H9 (cell line): Measurements from ENCODE around the gene ELMO2. TPM values are rescaled to one million over a fixed set of nuclear protein-coding genes. Genes with fewer than 3 reads are reported as not detected.

Source experiments
- DNase-seq: peaks from one replicate; pipeline ENCODE4 v3.0.0-alpha.2; 2017
- H2AFZ ChIP-seq: one replicate; pipeline ENCODE4 v1.6.1; 2013; ENCODE audit warnings: mild to moderate bottlenecking, low read length, control low read depth, moderate library complexity
- H2AK5ac ChIP-seq: 2 replicates; pipeline ENCODE4 v1.6.1; 2013; ENCODE audit warnings: low read length, control low read depth, mixed read lengths; ENCODE audit not compliant: insufficient read length
- H2BK120ac ChIP-seq: one replicate; pipeline ENCODE4 v1.6.1; 2013; ENCODE audit warnings: low read depth, mild to moderate bottlenecking, low read length, control low read depth, inconsistent platforms; ENCODE audit not compliant: poor library complexity, severe bottlenecking
- H2BK12ac ChIP-seq: 2 replicates; pipeline ENCODE4 v1.6.1; 2013; ENCODE audit warnings: low read length, control low read depth, mixed read lengths, low read depth; ENCODE audit not compliant: insufficient read length
- H2BK15ac ChIP-seq: 2 replicates; pipeline ENCODE4 v1.6.1; 2013; ENCODE audit warnings: low read depth, low read length, control low read depth
- H2BK20ac ChIP-seq: one replicate; pipeline ENCODE4 v1.6.1; 2013; ENCODE audit warnings: low read depth, mild to moderate bottlenecking, low read length, control low read depth, inconsistent platforms; ENCODE audit not compliant: poor library complexity, severe bottlenecking
- H2BK5ac ChIP-seq: 2 replicates; pipeline ENCODE4 v1.6.1; 2013; ENCODE audit warnings: low read length, control low read depth, mixed read lengths; ENCODE audit not compliant: insufficient read length
- H3K14ac ChIP-seq: 2 replicates; pipeline ENCODE4 v1.6.1; 2013; ENCODE audit warnings: low read length, control low read depth; ENCODE audit not compliant: insufficient read depth
- H3K18ac ChIP-seq: 2 replicates; pipeline ENCODE4 v1.6.1; 2013; ENCODE audit warnings: low read depth, mild to moderate bottlenecking, mixed read lengths, low read length, control low read depth; ENCODE audit not compliant: insufficient read length
- H3K23ac ChIP-seq: 2 replicates; pipeline ENCODE4 v1.6.1; 2013; ENCODE audit warnings: low read length, control low read depth, mixed read lengths, low read depth; ENCODE audit not compliant: insufficient read length
- H3K23me2 ChIP-seq: 2 replicates; pipeline ENCODE4 v1.6.1; 2013; ENCODE audit warnings: low read depth, mild to moderate bottlenecking, mixed read lengths, low read length, control low read depth; ENCODE audit not compliant: insufficient read length, poor library complexity, severe bottlenecking
- H3K27ac ChIP-seq: 2 replicates; pipeline ENCODE4 v1.5.1; 2013; ENCODE audit warnings: low read length, control low read depth, mixed read lengths, low read depth; ENCODE audit not compliant: insufficient read length
- H3K27me3 ChIP-seq: 2 replicates; pipeline ENCODE4 v1.6.1; 2013; ENCODE audit warnings: low read length, control low read depth, inconsistent platforms; ENCODE audit not compliant: insufficient read depth
- H3K4ac ChIP-seq: 2 replicates; pipeline ENCODE4 v1.6.1; 2013; ENCODE audit warnings: low read depth, mild to moderate bottlenecking, control low read depth, inconsistent platforms, low read length, moderate library complexity
- H3K4me1 ChIP-seq: 2 replicates; pipeline ENCODE4 v1.6.1; 2013; ENCODE audit warnings: low read length, control low read depth, inconsistent platforms; ENCODE audit not compliant: insufficient read depth
- H3K4me2 ChIP-seq: 2 replicates; pipeline ENCODE4 v1.6.1; 2013; ENCODE audit warnings: low read length, control low read depth, mixed read lengths; ENCODE audit not compliant: insufficient read length, insufficient read depth
- H3K56ac ChIP-seq: 2 replicates; pipeline ENCODE4 v1.6.1; 2013; ENCODE audit warnings: low read depth, mild to moderate bottlenecking, mixed read lengths, low read length, control low read depth; ENCODE audit not compliant: insufficient read length
- H3K79me1 ChIP-seq: 2 replicates; pipeline ENCODE4 v1.6.1; 2013; ENCODE audit warnings: low read depth, mild to moderate bottlenecking, moderate library complexity, low read length, control low read depth, inconsistent platforms; ENCODE audit not compliant: insufficient read depth, poor library complexity, severe bottlenecking
- H3K79me2 ChIP-seq: 2 replicates; pipeline ENCODE4 v1.6.1; 2013; ENCODE audit warnings: low read length, control low read depth, inconsistent platforms; ENCODE audit not compliant: insufficient read depth
- H3K9ac ChIP-seq: 2 replicates; pipeline ENCODE4 v1.6.1; 2013; ENCODE audit warnings: low read length, control low read depth, mixed read lengths; ENCODE audit not compliant: insufficient read length; ENCODE audit errors: extremely low read depth
- H3K9me3 ChIP-seq: one replicate; pipeline ENCODE4 v1.6.1; 2013; ENCODE audit warnings: low read depth, low read length, inconsistent platforms; ENCODE audit not compliant: control insufficient read depth
- H3T11ph ChIP-seq: one replicate; pipeline ENCODE4 v1.6.1; 2013; ENCODE audit warnings: mild to moderate bottlenecking, low read length, control low read depth, inconsistent platforms
- H4K20me1 ChIP-seq: one replicate; pipeline ENCODE4 v1.6.1; 2013; ENCODE audit not compliant: control insufficient read depth, insufficient read length, insufficient read depth
- H4K5ac ChIP-seq: 2 replicates; pipeline ENCODE4 v1.6.1; 2013; ENCODE audit warnings: low read depth, mild to moderate bottlenecking, mixed read lengths, low read length, control low read depth; ENCODE audit not compliant: insufficient read length
- H4K8ac ChIP-seq: replicated peaks from 2 replicates; pipeline ENCODE4 v1.6.1; 2013; ENCODE audit warnings: low read length, control low read depth, mixed read lengths, low read depth; ENCODE audit not compliant: insufficient read length
- H4K91ac ChIP-seq: 2 replicates; pipeline ENCODE4 v1.6.1; 2013; ENCODE audit warnings: low read depth, mild to moderate bottlenecking, moderate library complexity, mixed read lengths, low read length, control low read depth; ENCODE audit not compliant: insufficient read length
- H3K27ac Mint-ChIP-seq, 3 experiments: 2 replicates in 2 of 3; 3 replicates in 1 of 3; pipeline ENCODE4 v1.8.0; 2020 to 2021; ENCODE audit warnings: mixed read lengths in 3 of 3, mild to moderate bottlenecking in 1 of 3, moderate library complexity in 1 of 3
- H3K27me3 Mint-ChIP-seq: 2 replicates; pipeline ENCODE4 v1.8.0; 2021; ENCODE audit warnings: low read depth, mild to moderate bottlenecking, moderate library complexity, mixed read lengths
- H3K36me3 Mint-ChIP-seq, 3 experiments: 2 replicates in 2 of 3; 3 replicates in 1 of 3; pipeline ENCODE4 v1.8.0; 2020 to 2021; ENCODE audit warnings: low read depth in 3 of 3, mixed read lengths in 3 of 3; ENCODE audit not compliant: insufficient read depth in 1 of 3
- H3K4me1 Mint-ChIP-seq, 2 experiments: 2 replicates each; pipeline ENCODE4 v1.8.0; 2020; ENCODE audit warnings: mixed read lengths in 2 of 2
- H3K4me3 Mint-ChIP-seq, 2 experiments: 2 replicates in 1 of 2; 3 replicates in 1 of 2; pipeline ENCODE4 v1.8.0; 2020 to 2021; ENCODE audit warnings: mild to moderate bottlenecking in 2 of 2, mixed read lengths in 2 of 2, moderate library complexity in 1 of 2
- H3K9me3 Mint-ChIP-seq, 2 experiments: 2 replicates in 1 of 2; 3 replicates in 1 of 2; pipeline ENCODE4 v1.8.0; 2020; ENCODE audit warnings: mild to moderate bottlenecking in 2 of 2, mixed read lengths in 2 of 2, moderate library complexity in 1 of 2
- WGBS: extraction: QIAGEN DNeasy Blood & Tissue Kit; methylation state at CpG from one replicate; pipeline ENCODE4 v1.1.7; 2013; ENCODE audit warnings: missing lambda C conversion rate, low lambda C conversion rate, mixed read lengths; ENCODE audit not compliant: insufficient read length; ENCODE audit errors: extremely low coverage; 5-methylcytosine and 5-hydroxymethylcytosine counted together
- total RNA-seq: library from RNA; stranded (reverse); gene quantifications from 2 replicates; pipeline ENCODE4 v1.2.1, GENCODE V29; 2021
- TF ChIP-seq, protein P1 (sequence below): fragments of 200-600 bp; sonication (generic); conservative IDR thresholded peaks from 3 replicates; pipeline ENCODE4 v1.8.0; 2021; ENCODE audit warnings: antibody characterized with exemption, mild to moderate bottlenecking

Gene ELMO2
- total RNA-seq, 1 experiment from 2014 or later = 32.5 TPM

DNA sequence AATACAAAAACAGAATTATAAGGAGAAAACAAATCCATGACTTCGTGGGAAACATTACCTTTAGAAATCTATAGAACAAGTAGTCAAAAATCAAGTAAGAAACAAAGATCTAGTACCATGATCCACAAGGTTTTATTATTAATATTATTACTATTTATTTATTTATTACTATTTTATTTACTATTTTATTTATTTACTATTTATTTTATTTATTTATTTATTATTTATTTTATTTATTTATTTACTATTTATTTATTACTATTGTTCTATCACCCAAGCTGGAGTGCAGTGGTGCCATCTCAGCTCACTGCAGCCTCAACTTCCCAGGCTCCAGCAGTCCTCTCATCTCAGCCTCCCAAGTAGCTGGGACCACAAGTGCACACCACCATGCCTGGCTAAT lies 13.5 kb upstream of the ELMO2 start:
- Histone ChIP-seq H3K79me1 (no peaks in the 10 kb centered on the region), H3K23ac (no peak overlapping the region), H3K9ac (no peak overlapping the region), H4K8ac (no peak overlapping the region), H4K91ac (no peak overlapping the region), H3K4me1 (peaks cover 5% of the 10 kb centered on the region; the same call in 1 of the 2 replicates), H3K56ac (no peak overlapping the region), H3K14ac (no peak overlapping the region), H2BK5ac (no peak overlapping the region), H3K4ac (no peak overlapping the region), H3K4me2 (no peak overlapping the region), H3K23me2 (no peaks in the 10 kb centered on the region), H4K5ac (no peak overlapping the region), H2BK15ac (no peak overlapping the region), H3K9me3 (no peaks in the 10 kb centered on the region), H3K27me3 (no peaks in the 10 kb centered on the region), H2BK20ac (no peak overlapping the region), H2AFZ (no peak overlapping the region), H2BK120ac (no peak overlapping the region), H3T11ph (no peak overlapping the region), H4K20me1 (no peaks in the 10 kb centered on the region), H3K18ac (no peak overlapping the region), H2AK5ac (no peak overlapping the region), H3K27ac (no peak overlapping the region), H2BK12ac (no peak overlapping the region), H3K79me2 (no peaks in the 10 kb centered on the region)
- no peaks in the 10 kb centered on the region for H3K27me3 Mint-ChIP-seq
- H3K27ac Mint-ChIP-seq = no peak overlapping the region
- H3K4me3 Mint-ChIP-seq = no peak overlapping the region
- H3K9me3 Mint-ChIP-seq = no peaks in the 10 kb centered on the region
- no CpG with 5 or more reads among the region's 1 CpG for WGBS
- H3K36me3 Mint-ChIP-seq = no peaks in the 10 kb centered on the region
- DNase-seq = no peak
- peaks cover 19 to 25% of the 10 kb centered on the region in 2 experiments for H3K4me1 Mint-ChIP-seq
- TF ChIP-seq, protein P1, sequence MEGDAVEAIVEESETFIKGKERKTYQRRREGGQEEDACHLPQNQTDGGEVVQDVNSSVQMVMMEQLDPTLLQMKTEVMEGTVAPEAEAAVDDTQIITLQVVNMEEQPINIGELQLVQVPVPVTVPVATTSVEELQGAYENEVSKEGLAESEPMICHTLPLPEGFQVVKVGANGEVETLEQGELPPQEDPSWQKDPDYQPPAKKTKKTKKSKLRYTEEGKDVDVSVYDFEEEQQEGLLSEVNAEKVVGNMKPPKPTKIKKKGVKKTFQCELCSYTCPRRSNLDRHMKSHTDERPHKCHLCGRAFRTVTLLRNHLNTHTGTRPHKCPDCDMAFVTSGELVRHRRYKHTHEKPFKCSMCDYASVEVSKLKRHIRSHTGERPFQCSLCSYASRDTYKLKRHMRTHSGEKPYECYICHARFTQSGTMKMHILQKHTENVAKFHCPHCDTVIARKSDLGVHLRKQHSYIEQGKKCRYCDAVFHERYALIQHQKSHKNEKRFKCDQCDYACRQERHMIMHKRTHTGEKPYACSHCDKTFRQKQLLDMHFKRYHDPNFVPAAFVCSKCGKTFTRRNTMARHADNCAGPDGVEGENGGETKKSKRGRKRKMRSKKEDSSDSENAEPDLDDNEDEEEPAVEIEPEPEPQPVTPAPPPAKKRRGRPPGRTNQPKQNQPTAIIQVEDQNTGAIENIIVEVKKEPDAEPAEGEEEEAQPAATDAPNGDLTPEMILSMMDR = no peak
